Stimulated activated CD8-positive, alpha-beta memory T cell treated with anti-CD3 and anti-CD28 coated beads, Interleukin-7, amount 100 ng/mL, for 24 hours (primary cell): ENCODE results near the gene TNFRSF12A.
"Not testable (repeated sequence)": the region's sequence is repeated elsewhere in the genome, so short reads cannot be mapped to it uniquely, and the experiment has no call there.

Experiments
- DNase-seq: peaks from one replicate; pipeline ENCODE4 v3.0.0-alpha.2; 2020; ENCODE audit warnings: low read depth

Gene TNFRSF12A

DNA sequence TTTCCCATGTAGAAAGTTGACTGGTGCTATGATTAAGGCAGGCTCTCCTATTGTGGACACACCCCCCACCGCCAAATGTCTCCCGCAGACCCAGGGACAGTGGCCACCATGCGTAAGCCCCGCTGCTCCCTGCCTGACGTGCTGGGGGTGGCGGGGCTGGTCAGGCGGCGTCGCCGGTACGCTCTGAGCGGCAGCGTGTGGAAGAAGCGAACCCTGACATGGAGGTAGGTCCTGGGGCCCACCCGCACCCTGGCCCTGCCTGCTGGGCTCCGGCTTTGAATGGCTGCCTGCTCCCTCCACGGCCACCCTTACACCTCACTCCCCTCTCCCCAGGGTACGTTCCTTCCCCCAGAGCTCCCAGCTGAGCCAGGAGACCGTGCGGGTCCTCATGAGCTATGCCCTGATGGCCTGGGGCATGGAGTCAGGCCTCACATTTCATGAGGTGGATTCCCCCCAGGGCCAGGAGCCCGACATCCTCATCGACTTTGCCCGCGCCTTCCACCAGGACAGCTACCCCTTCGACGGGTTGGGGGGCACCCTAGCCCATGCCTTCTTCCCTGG, 29.8 kb downstream of the TNFRSF12A start:
- no peak for DNase-seq

DNA sequence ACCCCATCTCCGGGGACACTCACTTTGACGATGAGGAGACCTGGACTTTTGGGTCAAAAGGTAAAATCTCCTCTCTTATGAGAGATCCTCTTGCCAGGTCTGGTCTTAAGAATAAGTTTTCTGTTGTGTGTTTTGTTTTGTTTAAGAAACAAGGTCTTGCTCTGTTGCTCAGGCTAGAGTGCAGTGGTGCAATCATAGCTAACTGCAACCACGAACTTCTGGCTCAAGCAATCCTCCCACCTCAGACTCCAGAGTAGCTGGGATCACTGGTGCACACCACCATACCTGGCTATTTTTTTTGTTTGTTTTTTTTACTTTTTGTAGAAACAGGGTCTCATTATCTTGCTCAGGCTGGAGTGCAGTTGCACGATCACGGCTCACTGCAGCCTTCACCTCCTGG, 30.3 kb downstream of the TNFRSF12A start:
- no peak for DNase-seq

- no peak for DNase-seq
These were observed 30.8 kb downstream of the TNFRSF12A start for GRCh38 chr16:3051009-3051408.

- DNase-seq = no peak
These were observed 31.3 kb downstream of the TNFRSF12A start for GRCh38 chr16:3051494-3051893.

DNA sequence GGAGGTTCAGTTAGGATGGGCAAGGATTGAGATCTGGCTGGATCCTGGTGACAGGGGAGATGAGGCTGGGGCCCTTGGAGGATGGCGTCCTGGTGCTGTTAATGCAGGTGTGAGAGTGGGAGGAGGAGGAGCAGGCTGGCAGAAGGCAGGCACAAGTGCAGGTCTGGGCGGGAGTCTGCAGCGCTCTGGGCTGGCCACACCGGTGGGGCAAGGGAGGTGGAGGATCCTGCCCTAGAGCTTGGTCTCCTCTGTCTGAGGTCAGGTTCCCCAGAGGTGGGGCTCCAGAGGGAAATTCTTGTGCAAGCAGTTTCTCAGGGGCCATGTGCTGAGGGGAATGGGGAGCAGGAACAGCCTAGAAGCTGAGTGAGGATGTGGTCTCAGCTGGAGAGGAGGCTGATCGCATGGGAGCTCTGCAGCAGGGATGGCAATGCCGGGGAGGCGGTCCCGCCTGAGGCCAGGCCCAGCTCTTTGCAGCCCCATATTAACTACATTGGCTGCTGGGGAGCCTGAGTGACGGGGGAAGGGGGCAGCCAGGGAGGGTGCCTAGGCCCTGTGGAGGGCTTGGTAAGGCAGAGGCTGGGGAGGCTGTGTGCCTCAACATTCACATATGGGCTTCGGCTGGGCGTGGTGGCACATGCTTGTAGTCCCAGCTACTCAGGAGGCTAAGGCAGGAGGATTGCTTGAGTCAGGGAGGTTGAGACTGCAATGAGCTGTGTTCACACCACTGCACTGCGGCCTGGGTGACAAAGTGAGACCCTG, 32.6 kb downstream of the TNFRSF12A start:
- DNase-seq = not testable (repeated sequence)

GRCh38 chr16:3053330-3053710, 33.2 kb downstream of the TNFRSF12A start:
- not testable (repeated sequence) for DNase-seq

- no peak for DNase-seq
These were observed 35.0 kb downstream of the TNFRSF12A start for GRCh38 chr16:3054965-3055733.

GRCh38 chr16:3055734-3056115, 35.6 kb downstream of the TNFRSF12A start:
- not testable (repeated sequence) for DNase-seq

- no peak for DNase-seq
These were observed 36.4 kb downstream of the TNFRSF12A start for GRCh38 chr16:3056336-3057180.

GRCh38 chr16:3057181-3058138, 37.3 kb downstream of the TNFRSF12A start:
- no peak for DNase-seq

DNA sequence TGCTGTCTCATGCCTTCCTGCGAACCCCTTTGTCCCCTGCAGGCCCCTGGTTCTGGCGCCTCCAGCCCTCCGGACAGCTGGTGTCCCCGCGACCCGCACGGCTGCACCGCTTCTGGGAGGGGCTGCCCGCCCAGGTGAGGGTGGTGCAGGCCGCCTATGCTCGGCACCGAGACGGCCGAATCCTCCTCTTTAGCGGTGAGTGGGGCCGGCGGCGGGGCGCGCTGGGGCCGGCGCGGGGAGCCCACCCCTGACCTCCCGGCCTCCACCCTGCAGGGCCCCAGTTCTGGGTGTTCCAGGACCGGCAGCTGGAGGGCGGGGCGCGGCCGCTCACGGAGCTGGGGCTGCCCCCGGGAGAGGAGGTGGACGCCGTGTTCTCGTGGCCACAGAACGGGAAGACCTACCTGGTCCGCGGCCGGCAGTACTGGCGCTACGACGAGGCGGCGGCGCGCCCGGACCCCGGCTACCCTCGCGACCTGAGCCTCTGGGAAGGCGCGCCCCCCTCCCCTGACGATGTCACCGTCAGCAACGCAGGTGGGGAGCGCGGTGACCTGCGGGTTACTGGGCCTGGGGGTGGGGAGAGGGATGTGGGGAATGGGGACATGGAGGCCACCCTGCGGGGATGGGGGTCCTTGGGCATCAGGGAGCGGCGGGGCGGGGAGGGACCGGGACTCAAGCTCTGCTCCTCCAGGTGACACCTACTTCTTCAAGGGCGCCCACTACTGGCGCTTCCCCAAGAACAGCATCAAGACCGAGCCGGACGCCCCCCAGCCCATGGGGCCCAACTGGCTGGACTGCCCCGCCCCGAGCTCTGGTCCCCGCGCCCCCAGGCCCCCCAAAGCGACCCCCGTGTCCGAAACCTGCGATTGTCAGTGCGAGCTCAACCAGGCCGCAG, 38.2 kb downstream of the TNFRSF12A start:
- no peak for DNase-seq

- DNase-seq = peak; percentile 71
These were observed 39.0 kb downstream of the TNFRSF12A start for GRCh38 chr16:3059041-3059722.

- no peak for DNase-seq
These were observed 39.6 kb downstream of the TNFRSF12A start for GRCh38 chr16:3059723-3060242.

GRCh38 chr16:3060339-3061127, 40.4 kb downstream of the TNFRSF12A start:
- DNase-seq = no peak

DNA sequence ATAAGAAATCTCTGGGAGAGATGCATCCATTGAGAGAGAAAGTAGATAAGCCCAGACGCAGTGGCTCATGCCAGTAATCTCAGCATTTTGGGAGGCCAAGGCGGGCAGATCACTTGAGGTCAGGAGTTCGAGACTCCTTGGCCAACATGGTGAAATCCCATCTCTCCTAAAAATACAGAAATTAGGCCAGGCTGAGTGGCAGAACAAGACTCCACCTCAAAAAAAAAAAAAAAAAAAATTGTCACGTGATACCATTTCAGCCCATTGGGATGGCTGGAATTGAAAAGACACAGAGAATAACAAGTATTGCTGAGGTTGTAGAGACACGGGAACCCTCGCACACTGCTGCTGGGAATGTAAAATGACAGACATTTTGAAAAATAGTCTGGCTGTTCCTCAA, 42.4 kb downstream of the TNFRSF12A start:
- no peak for DNase-seq

GRCh38 chr16:3063625-3064386, 43.6 kb downstream of the TNFRSF12A start:
- no peak for DNase-seq

DNA sequence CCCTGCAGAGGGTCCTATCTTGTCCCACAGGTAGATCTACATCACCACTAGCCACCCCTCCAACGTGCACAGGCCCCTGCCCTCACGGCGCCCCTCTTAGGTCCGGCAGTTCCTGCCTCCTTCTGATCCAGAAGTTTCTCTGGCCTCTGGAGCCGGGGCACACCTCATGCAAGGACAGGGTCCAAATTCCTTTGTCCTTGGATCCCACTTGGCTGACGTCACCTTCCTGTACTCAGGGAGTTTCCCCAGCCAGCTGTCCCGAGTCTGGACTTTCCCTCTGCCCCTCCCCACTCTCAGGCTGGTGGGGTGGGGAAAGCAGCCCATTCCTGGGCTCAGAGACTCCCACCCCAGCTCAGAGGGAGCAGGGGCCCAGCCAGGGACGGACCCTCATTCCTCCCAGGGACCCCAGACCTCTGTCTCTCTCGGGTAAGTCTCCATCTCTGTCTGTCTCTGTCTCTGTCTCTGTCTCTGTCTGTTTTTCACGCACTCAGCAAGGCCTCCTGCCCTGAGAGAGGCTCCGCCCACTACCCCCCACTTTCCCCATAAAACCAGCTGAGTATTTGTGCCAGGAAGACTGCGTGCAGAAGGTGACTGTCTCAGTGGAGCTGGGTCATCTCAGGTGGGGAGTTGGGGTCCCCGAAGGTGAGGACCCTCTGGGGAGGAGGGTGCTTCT, 45.0 kb downstream of the TNFRSF12A start, which contains the start of gene IL32:
IL32 (plus strand) TSS at position 572 of the 673 bp plus-strand sequence. CDS start 172 bp downstream, outside the sequence.
- peak; percentile 54 for DNase-seq
